ENCODE results near the gene PLA2R1.

Gene PLA2R1

DNA sequence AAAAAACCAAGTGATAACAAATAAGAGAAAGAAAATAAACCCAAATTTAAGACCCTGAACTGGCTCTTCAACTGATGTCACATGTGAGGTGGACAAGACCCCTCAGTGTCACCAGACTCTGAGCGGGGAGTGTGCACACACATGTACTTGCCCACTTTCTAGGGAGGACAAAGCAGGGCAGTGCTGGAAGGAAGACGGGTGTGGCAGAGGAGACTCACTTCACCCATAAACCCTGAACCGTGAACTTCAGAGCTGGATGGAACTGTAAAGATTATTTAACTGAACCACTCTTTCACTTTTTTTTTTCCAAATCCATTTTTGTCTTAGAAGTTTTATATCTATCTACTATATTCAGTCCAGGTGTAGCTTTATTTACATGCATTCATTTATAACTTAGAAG, 12.3 kb downstream of the PLA2R1 start:
- Histone ChIP-seq H3K36me3 (ENCODE audit: insufficient read depth, low read length) (no peaks in the 10 kb centered on the region), H3K9me2 (ENCODE audit: low read depth, low read length) (no peaks in the 10 kb centered on the region), H4K20me1 (ENCODE audit: insufficient read depth, low read length) (no peaks in the 10 kb centered on the region), H3K79me2 (ENCODE audit: insufficient read depth, low read length) (no peaks in the 10 kb centered on the region), H3K9ac (ENCODE audit: low read length) (no peak overlapping the region), H3K27me3 (ENCODE audit: insufficient read depth, low read length) (no peaks in the 10 kb centered on the region), H3K9me3 (ENCODE audit: low read length) (no peaks in the 10 kb centered on the region), H3K27ac (ENCODE audit: low read depth, low read length, poor library complexity, severe bottlenecking) (no peak overlapping the region), H2AFZ (ENCODE audit: low read length) (no peak overlapping the region), H3K4me2 (ENCODE audit: low read length) (no peak overlapping the region), H3K4me1 (ENCODE audit: insufficient read depth, low read length, severe bottlenecking) (no peaks in the 10 kb centered on the region), H3F3A (ENCODE audit: insufficient read depth, low read length) (no peaks in the 10 kb centered on the region), H3K4me3 (ENCODE audit: low read depth, low read length, poor library complexity, severe bottlenecking) (no peak overlapping the region)
- TF ChIP-seq, protein P1, sequence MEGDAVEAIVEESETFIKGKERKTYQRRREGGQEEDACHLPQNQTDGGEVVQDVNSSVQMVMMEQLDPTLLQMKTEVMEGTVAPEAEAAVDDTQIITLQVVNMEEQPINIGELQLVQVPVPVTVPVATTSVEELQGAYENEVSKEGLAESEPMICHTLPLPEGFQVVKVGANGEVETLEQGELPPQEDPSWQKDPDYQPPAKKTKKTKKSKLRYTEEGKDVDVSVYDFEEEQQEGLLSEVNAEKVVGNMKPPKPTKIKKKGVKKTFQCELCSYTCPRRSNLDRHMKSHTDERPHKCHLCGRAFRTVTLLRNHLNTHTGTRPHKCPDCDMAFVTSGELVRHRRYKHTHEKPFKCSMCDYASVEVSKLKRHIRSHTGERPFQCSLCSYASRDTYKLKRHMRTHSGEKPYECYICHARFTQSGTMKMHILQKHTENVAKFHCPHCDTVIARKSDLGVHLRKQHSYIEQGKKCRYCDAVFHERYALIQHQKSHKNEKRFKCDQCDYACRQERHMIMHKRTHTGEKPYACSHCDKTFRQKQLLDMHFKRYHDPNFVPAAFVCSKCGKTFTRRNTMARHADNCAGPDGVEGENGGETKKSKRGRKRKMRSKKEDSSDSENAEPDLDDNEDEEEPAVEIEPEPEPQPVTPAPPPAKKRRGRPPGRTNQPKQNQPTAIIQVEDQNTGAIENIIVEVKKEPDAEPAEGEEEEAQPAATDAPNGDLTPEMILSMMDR (IDR thresholded peaks at IDR 0.05; ENCODE audit: low read length): no peak
- TF ChIP-seq EZH2 (IDR thresholded peaks at IDR 0.05; ENCODE audit: borderline replicate concordance, low read length): no peak

DNA sequence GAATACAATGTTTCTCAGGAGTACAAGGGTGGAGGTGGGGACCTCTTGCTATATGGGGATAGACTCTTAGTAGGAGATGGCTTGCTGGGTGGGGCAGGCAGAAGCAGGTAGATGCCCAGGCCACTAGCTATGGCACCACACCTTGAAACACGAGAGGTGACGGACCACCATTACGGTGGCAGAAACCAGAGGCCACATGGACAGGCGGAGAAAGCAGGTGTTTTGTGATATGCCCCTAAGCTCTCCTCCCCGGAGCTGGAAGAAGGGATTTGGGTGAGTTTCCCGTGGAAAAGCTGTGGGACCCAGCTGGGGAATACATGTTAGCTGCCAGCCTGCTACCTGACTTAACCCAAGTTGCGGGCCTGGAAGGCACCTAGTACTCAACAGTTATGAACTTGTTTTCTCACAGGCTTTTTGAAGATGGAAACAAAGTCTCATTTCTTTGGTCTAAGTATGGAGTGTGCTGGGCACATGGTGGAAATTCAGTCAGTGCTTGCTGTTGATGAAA, 16.7 kb downstream of the PLA2R1 start:
- Histone ChIP-seq H4K20me1 (ENCODE audit: insufficient read depth, low read length) (no peaks in the 10 kb centered on the region), H3K4me3 (ENCODE audit: low read depth, low read length, poor library complexity, severe bottlenecking) (no peak overlapping the region), H2AFZ (ENCODE audit: low read length) (no peak overlapping the region), H3K4me1 (ENCODE audit: insufficient read depth, low read length, severe bottlenecking) (no peaks in the 10 kb centered on the region), H3K27ac (ENCODE audit: low read depth, low read length, poor library complexity, severe bottlenecking) (no peak overlapping the region), H3K9me3 (ENCODE audit: low read length) (no peaks in the 10 kb centered on the region), H3K36me3 (ENCODE audit: insufficient read depth, low read length) (no peaks in the 10 kb centered on the region), H3K27me3 (ENCODE audit: insufficient read depth, low read length) (no peaks in the 10 kb centered on the region), H3K9ac (ENCODE audit: low read length) (no peak overlapping the region), H3K79me2 (ENCODE audit: insufficient read depth, low read length) (no peaks in the 10 kb centered on the region), H3K9me2 (ENCODE audit: low read depth, low read length) (no peaks in the 10 kb centered on the region), H3K4me2 (ENCODE audit: low read length) (no peak overlapping the region), H3F3A (ENCODE audit: insufficient read depth, low read length) (no peaks in the 10 kb centered on the region)
- TF ChIP-seq, protein P1 (IDR thresholded peaks at IDR 0.05; ENCODE audit: low read length): no peak
- TF ChIP-seq EZH2 (IDR thresholded peaks at IDR 0.05; ENCODE audit: borderline replicate concordance, low read length): no peak

DNA sequence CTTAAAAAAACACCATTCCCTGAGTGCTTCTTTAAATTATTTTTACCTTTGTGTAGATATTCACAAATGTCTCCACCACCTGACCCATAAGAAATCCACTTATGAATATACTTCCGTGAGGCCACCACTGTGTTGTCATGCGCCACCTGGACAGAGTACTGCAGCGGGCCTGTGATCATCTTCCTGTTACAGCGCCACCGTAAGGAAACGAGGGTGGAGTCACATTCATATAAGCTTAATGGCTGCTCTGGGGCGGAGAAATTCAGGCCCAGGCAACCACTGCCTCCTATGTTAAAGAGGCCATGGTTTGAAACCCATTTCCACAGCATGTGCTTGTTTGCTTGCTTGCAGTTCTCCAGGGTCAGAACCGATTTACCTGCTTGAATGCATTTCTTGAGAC, 17.7 kb downstream of the PLA2R1 start:
- Histone ChIP-seq H3K9me2 (ENCODE audit: low read depth, low read length) (no peaks in the 10 kb centered on the region), H3K4me3 (ENCODE audit: low read depth, low read length, poor library complexity, severe bottlenecking) (no peak overlapping the region), H3K9me3 (ENCODE audit: low read length) (no peaks in the 10 kb centered on the region), H3K4me2 (ENCODE audit: low read length) (no peak overlapping the region), H3K4me1 (ENCODE audit: insufficient read depth, low read length, severe bottlenecking) (no peaks in the 10 kb centered on the region), H3K79me2 (ENCODE audit: insufficient read depth, low read length) (no peaks in the 10 kb centered on the region), H3K9ac (ENCODE audit: low read length) (no peak overlapping the region), H3K36me3 (ENCODE audit: insufficient read depth, low read length) (no peaks in the 10 kb centered on the region), H2AFZ (ENCODE audit: low read length) (no peak overlapping the region), H3K27me3 (ENCODE audit: insufficient read depth, low read length) (no peaks in the 10 kb centered on the region), H3F3A (ENCODE audit: insufficient read depth, low read length) (no peaks in the 10 kb centered on the region), H3K27ac (ENCODE audit: low read depth, low read length, poor library complexity, severe bottlenecking) (no peak overlapping the region), H4K20me1 (ENCODE audit: insufficient read depth, low read length) (no peaks in the 10 kb centered on the region)
- TF ChIP-seq EZH2 (IDR thresholded peaks at IDR 0.05; ENCODE audit: borderline replicate concordance, low read length): no peak
- TF ChIP-seq, protein P1 (IDR thresholded peaks at IDR 0.05; ENCODE audit: low read length): peak; percentile 11; the same call in 1 of the 2 replicates
